ENCODE results near the gene STK33. TPM values are rescaled to one million over a fixed set of nuclear protein-coding genes. Genes with fewer than 3 reads are reported as not detected.

The STK33 gene
- 3.0 to 4.5 TPM (median 3.4 TPM) in 3 replicates for total RNA-seq
- long read RNA-seq, partial matches to known transcripts: 0 of 4 reads
- long read RNA-seq, other reads (novel, unspliced or antisense): 4 of 4 reads

GRCh38 chr11:8593935-8594909 lies at the start of gene STK33:
TSS of gene STK33 (minus strand) at chr11:8594228. CDS start at chr11:8474905, 119,323 bp downstream.
- peaks cover 12% of the 10 kb centered on the region for H3K27me3 Mint-ChIP-seq (ENCODE audit: low read depth)
- TF ChIP-seq, protein P1, sequence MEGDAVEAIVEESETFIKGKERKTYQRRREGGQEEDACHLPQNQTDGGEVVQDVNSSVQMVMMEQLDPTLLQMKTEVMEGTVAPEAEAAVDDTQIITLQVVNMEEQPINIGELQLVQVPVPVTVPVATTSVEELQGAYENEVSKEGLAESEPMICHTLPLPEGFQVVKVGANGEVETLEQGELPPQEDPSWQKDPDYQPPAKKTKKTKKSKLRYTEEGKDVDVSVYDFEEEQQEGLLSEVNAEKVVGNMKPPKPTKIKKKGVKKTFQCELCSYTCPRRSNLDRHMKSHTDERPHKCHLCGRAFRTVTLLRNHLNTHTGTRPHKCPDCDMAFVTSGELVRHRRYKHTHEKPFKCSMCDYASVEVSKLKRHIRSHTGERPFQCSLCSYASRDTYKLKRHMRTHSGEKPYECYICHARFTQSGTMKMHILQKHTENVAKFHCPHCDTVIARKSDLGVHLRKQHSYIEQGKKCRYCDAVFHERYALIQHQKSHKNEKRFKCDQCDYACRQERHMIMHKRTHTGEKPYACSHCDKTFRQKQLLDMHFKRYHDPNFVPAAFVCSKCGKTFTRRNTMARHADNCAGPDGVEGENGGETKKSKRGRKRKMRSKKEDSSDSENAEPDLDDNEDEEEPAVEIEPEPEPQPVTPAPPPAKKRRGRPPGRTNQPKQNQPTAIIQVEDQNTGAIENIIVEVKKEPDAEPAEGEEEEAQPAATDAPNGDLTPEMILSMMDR (IDR thresholded peaks at IDR 0.05): no peak
- H3K27ac Mint-ChIP-seq (ENCODE audit: unreplicated experiment): no peak within 1 kb of the TSS
- H3K4me3 Mint-ChIP-seq (ENCODE audit: unreplicated experiment): peak within 1 kb of the TSS; percentile 74
- H3K36me3 Mint-ChIP-seq (ENCODE audit: low read depth): no peaks in the 10 kb centered on the region
- H3K9me3 Mint-ChIP-seq (ENCODE audit: low read depth): no peaks in the 10 kb centered on the region
- peaks cover 8% of the 10 kb centered on the region for H3K4me1 Mint-ChIP-seq (ENCODE audit: low read depth)
- DNase-seq (ENCODE audit: low spot score): no peak

- TF ChIP-seq, protein P1 (IDR thresholded peaks at IDR 0.05): no peak
- H3K36me3 Mint-ChIP-seq (ENCODE audit: low read depth): peaks cover 11% of the 10 kb centered on the region
- no peak overlapping the region for H3K4me3 Mint-ChIP-seq (ENCODE audit: unreplicated experiment)
- no peaks in the 10 kb centered on the region for H3K27me3 Mint-ChIP-seq (ENCODE audit: low read depth)
- no peak overlapping the region for H3K27ac Mint-ChIP-seq (ENCODE audit: unreplicated experiment)
- no peaks in the 10 kb centered on the region for H3K9me3 Mint-ChIP-seq (ENCODE audit: low read depth)
- DNase-seq (ENCODE audit: low spot score): no peak
- no peaks in the 10 kb centered on the region for H3K4me1 Mint-ChIP-seq (ENCODE audit: low read depth)
Observed at GRCh38 chr11:8642196-8642841, 48.3 kb upstream of the STK33 start.

GRCh38 chr11:8641332-8641731 lies 47.3 kb upstream of the STK33 start:
- TF ChIP-seq, protein P1 (IDR thresholded peaks at IDR 0.05): no peak
- Mint-ChIP-seq H3K9me3 (ENCODE audit: low read depth) (peaks cover 4% of the 10 kb centered on the region), H3K27me3 (ENCODE audit: low read depth) (no peaks in the 10 kb centered on the region), H3K4me1 (ENCODE audit: low read depth) (no peaks in the 10 kb centered on the region), H3K4me3 (ENCODE audit: unreplicated experiment) (no peak overlapping the region), H3K36me3 (ENCODE audit: low read depth) (peaks cover 16% of the 10 kb centered on the region), H3K27ac (ENCODE audit: unreplicated experiment) (no peak overlapping the region)
- DNase-seq (ENCODE audit: low spot score): no peak

DNA sequence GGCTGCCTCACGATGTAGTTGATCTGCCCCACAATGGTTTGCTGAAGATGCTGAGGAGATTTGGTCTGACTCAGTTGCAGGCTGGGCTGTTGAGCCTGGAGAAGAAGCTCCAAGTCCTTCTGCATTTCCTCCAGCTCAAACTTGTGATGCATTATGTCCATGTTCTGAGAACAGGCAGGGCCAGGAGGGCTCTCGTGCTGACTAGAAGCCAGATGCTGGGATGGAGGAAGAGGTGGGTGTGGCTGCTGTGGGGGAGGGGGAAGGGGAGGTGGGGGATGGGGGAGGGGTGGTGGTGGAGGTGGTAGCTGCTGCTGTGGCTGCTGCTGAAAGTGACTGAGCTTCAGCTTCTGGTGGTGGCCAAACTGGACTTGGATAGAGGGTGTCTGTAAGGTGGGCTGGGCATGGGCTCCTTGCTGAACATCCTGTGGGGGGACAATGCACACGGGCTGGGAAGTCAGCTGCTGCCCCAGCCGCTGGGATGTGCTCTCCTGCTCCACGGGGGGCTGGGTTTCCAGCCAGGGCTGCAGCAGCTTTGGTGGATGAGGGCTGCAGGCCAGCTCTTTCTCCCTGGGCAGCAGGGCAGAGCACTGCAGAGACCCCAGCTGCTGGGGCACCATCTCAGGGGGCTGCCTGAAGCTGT lies 46.4 kb upstream of the STK33 start:
- H3K9me3 Mint-ChIP-seq (ENCODE audit: low read depth): peaks cover 9% of the 10 kb centered on the region
- H3K27me3 Mint-ChIP-seq (ENCODE audit: low read depth): no peaks in the 10 kb centered on the region
- H3K27ac Mint-ChIP-seq (ENCODE audit: unreplicated experiment): no peak overlapping the region
- no peaks in the 10 kb centered on the region for H3K4me1 Mint-ChIP-seq (ENCODE audit: low read depth)
- TF ChIP-seq, protein P1 (IDR thresholded peaks at IDR 0.05): no peak
- peaks cover 23% of the 10 kb centered on the region for H3K36me3 Mint-ChIP-seq (ENCODE audit: low read depth)
- no peak overlapping the region for H3K4me3 Mint-ChIP-seq (ENCODE audit: unreplicated experiment)
- no peak for DNase-seq (ENCODE audit: low spot score)

DNA sequence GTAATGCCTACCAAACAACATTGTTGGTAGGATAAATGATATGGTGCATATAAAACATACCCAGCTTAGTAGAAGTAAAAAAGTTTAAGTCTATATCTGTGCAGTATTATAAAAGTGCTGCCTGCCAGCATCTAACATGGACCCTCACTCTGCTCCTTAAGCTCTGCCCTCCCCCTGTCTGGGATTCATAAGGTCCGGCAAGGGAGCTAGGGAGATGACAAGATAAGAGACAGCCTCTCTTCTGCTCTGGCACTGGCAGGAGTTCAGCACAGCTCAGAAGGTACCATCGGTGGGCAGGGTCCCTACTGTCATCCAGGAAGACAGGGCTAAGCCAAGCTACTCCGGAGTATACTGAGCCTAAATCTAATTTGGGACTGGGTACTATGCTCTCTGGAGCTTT lies 45.6 kb upstream of the STK33 start:
- Mint-ChIP-seq H3K36me3 (ENCODE audit: low read depth) (peaks cover 26% of the 10 kb centered on the region), H3K4me3 (ENCODE audit: unreplicated experiment) (no peak overlapping the region), H3K4me1 (ENCODE audit: low read depth) (no peaks in the 10 kb centered on the region), H3K27me3 (ENCODE audit: low read depth) (no peaks in the 10 kb centered on the region), H3K9me3 (ENCODE audit: low read depth) (peaks cover 9% of the 10 kb centered on the region), H3K27ac (ENCODE audit: unreplicated experiment) (no peak overlapping the region)
- TF ChIP-seq, protein P1 (IDR thresholded peaks at IDR 0.05): no peak
- no peak for DNase-seq (ENCODE audit: low spot score)

All from chondrocyte (in vitro differentiated cells).